ENCODE data around the gene NOX4.
"Not testable (repeated sequence)": the region's sequence is repeated elsewhere in the genome, so short reads cannot be mapped to it uniquely, and the experiment has no call there.

Gene NOX4

GRCh38 chr11:89457190-89457589 lies 34.0 kb downstream of the NOX4 start:
- DNase-seq = no peak

GRCh38 chr11:89456681-89457080 lies 34.5 kb downstream of the NOX4 start:
- DNase-seq = no peak

GRCh38 chr11:89452780-89453179 lies 38.4 kb downstream of the NOX4 start:
- no peak for DNase-seq

- DNase-seq = no peak
Measured at GRCh38 chr11:89447845-89448244, 43.3 kb downstream of the NOX4 start.

GRCh38 chr11:89443361-89444322 lies 47.5 kb downstream of the NOX4 start:
- no peak for DNase-seq

GRCh38 chr11:89442801-89443200 lies 48.4 kb downstream of the NOX4 start:
- no peak for DNase-seq

- no peak for DNase-seq
Measured at GRCh38 chr11:89441606-89442005, 49.6 kb downstream of the NOX4 start.

GRCh38 chr11:89437317-89437716 lies 53.9 kb downstream of the NOX4 start:
- DNase-seq = no peak

GRCh38 chr11:89436071-89436470 lies 55.1 kb downstream of the NOX4 start:
- no peak for DNase-seq

GRCh38 chr11:89433278-89433677 lies 57.9 kb downstream of the NOX4 start:
- DNase-seq = no peak

- not testable (repeated sequence) for DNase-seq
Measured at GRCh38 chr11:89432182-89432581, 59.0 kb downstream of the NOX4 start.

GRCh38 chr11:89426501-89426900 lies 64.7 kb downstream of the NOX4 start:
- DNase-seq = not testable (repeated sequence)

- DNase-seq = no peak
Measured at GRCh38 chr11:89421718-89422117, 69.5 kb downstream of the NOX4 start.

- no peak for DNase-seq
Measured at GRCh38 chr11:89420981-89421380, 70.2 kb downstream of the NOX4 start.

- DNase-seq = no peak
Measured at GRCh38 chr11:89416961-89417360, 74.2 kb downstream of the NOX4 start.

- DNase-seq = not testable (repeated sequence)
Measured at GRCh38 chr11:89411112-89411511, 80.1 kb downstream of the NOX4 start.

- DNase-seq = not testable (repeated sequence)
Measured at GRCh38 chr11:89410666-89411065, 80.5 kb downstream of the NOX4 start.

GRCh38 chr11:89408441-89408840 lies 82.7 kb downstream of the NOX4 start:
- DNase-seq = not testable (repeated sequence)

- DNase-seq = no peak
Measured at GRCh38 chr11:89405629-89406028, 85.5 kb downstream of the NOX4 start.

GRCh38 chr11:89391654-89392053 lies 99.5 kb downstream of the NOX4 start:
- not testable (repeated sequence) for DNase-seq

- not testable (repeated sequence) for DNase-seq
Measured at GRCh38 chr11:89387501-89387900, 103.7 kb downstream of the NOX4 start.

GRCh38 chr11:89382986-89383385 lies 108.2 kb downstream of the NOX4 start:
- not testable (repeated sequence) for DNase-seq

GRCh38 chr11:89381094-89381493 lies 110.1 kb downstream of the NOX4 start:
- no peak for DNase-seq

GRCh38 chr11:89379976-89380771 lies 111.0 kb downstream of the NOX4 start:
- DNase-seq = not testable (repeated sequence)
